HepG2 (cell line): ENCODE data around the gene WDHD1. TPM values are rescaled to one million over a fixed set of nuclear protein-coding genes. Genes with fewer than 3 reads are reported as not detected.
"Not testable (repeated sequence)": the region's sequence is repeated elsewhere in the genome, so short reads cannot be mapped to it uniquely, and the experiment has no call there.

Experiments
- ATAC-seq: fragments of 200-7000 bp; cut with Tn5 transposase; 3 replicates; pipeline ENCODE4 v1.9.1; 2020; ENCODE audit warnings: mild to moderate bottlenecking, moderate library complexity
- BruUV-seq: library from RNA; stranded (reverse); fragments of 400-500 nt; replicated peaks from 2 replicates; lab custom pipeline; 2021; lab: Mats Ljungman, UMichigan
- CTCF ChIA-PET: fragments of 300-600 bp; formaldehyde crosslinking; extraction: SDS; loops from one replicate; lab custom pipeline; 2021; ENCODE audit warnings: low total read pairs, inconsistent platforms, low intra/inter-chr PET ratio; lab: Yijun Ruan, JAX
- POLR2A ChIA-PET: fragments of 350-600 bp; sonication (Branson Sonifier 250); formaldehyde crosslinking; loops from one replicate; lab custom pipeline; 2020; ENCODE audit warnings: antibody characterized with exemption, inconsistent platforms; lab: Yijun Ruan, JAX
- DNase-seq: peaks from one replicate; pipeline ENCODE4 v3.0.0-alpha.2; 2015; ENCODE audit warnings: low spot score
- FAIRE-seq: peaks from 3 replicates; lab custom pipeline; 2011; peaks lifted over from hg19 to GRCh38; lab: Jason Lieb, UNC
- H2AFZ ChIP-seq: one replicate; pipeline ENCODE4 v1.6.1; 2011; ENCODE audit warnings: low read length, inconsistent platforms
- H3K27ac ChIP-seq: fragments of 300-600 bp; 3 replicates; pipeline ENCODE4 v1.8.0; 2011; ENCODE audit warnings: mixed run types, mild to moderate bottlenecking, mixed read lengths, low read length, inconsistent platforms; ENCODE audit not compliant: insufficient read depth; ENCODE audit errors: extremely low read length
- H3K27me3 ChIP-seq, 2 experiments: fragments of 200-600 bp in 1 of 2; 2 replicates in 1 of 2; 3 replicates in 1 of 2; pipeline versions ENCODE4 v1.6.0 to v1.8.0; 2011; ENCODE audit warnings: low read length in 2 of 2, mild to moderate bottlenecking in 2 of 2, moderate library complexity in 2 of 2, inconsistent platforms in 1 of 2; ENCODE audit not compliant: insufficient read depth in 2 of 2, control insufficient read depth in 1 of 2
- H3K36me3 ChIP-seq, 2 experiments: fragments of 200-600 bp in 1 of 2; replicated peaks in 1 of 2; 2 replicates in 1 of 2; 3 replicates in 1 of 2; pipeline versions ENCODE4 v1.5.1 to v1.8.0; 2011; ENCODE audit warnings: low read length in 2 of 2, inconsistent platforms in 1 of 2; ENCODE audit not compliant: insufficient read depth in 2 of 2, control insufficient read depth in 1 of 2
- H3K4me1 ChIP-seq: 2 replicates; pipeline ENCODE4 v1.5.1; 2012; ENCODE audit warnings: low read length, inconsistent platforms; ENCODE audit not compliant: insufficient read depth
- H3K4me2 ChIP-seq: 2 replicates; pipeline ENCODE4 v1.6.0; 2011; ENCODE audit warnings: low read depth, low read length, inconsistent platforms
- H3K4me3 ChIP-seq, 3 experiments: fragments of 200-600 bp in 1 of 3; sonication (generic), shearing (Covaris generic) in 1 of 3; replicated peaks in 1 of 3; 2 replicates each; pipeline ENCODE4 v1.5.1; 2011 to 2016; ENCODE audit warnings: low read length in 3 of 3, inconsistent platforms in 2 of 3, low read depth in 2 of 3, mild to moderate bottlenecking in 2 of 3, control low read depth in 1 of 3, mixed read lengths in 1 of 3; ENCODE audit not compliant: insufficient read depth in 1 of 3
- H3K79me2 ChIP-seq: one replicate; pipeline ENCODE4 v1.6.1; 2011; ENCODE audit warnings: low read length, inconsistent platforms; ENCODE audit not compliant: insufficient read depth
- H3K9ac ChIP-seq: 2 replicates; pipeline ENCODE4 v1.6.0; 2011; ENCODE audit warnings: mild to moderate bottlenecking, low read depth, low read length, inconsistent platforms; ENCODE audit not compliant: insufficient read depth
- H3K9me3 ChIP-seq: 2 replicates; pipeline ENCODE4 v1.5.1; 2012; ENCODE audit warnings: mild to moderate bottlenecking, low read length
- H4K20me1 ChIP-seq: 2 replicates; pipeline ENCODE4 v1.6.0; 2011; ENCODE audit warnings: inconsistent platforms, mild to moderate bottlenecking, low read length, moderate library complexity; ENCODE audit not compliant: insufficient read depth
- AKAP8 ChIP-seq: sonication (generic); formaldehyde crosslinking; IDR thresholded peaks from 2 replicates; pipeline ENCODE4 v1.5.1; 2020; ENCODE audit warnings: mild to moderate bottlenecking, missing genetic modification reagents
- CHCHD3 ChIP-seq: sonication (generic); formaldehyde crosslinking; IDR thresholded peaks from 2 replicates; pipeline ENCODE4 v1.8.0; 2022; ENCODE audit warnings: mild to moderate bottlenecking, missing genetic modification reagents, moderate library complexity
- FOSL2 ChIP-seq: sonication (generic); formaldehyde crosslinking; IDR thresholded peaks from 2 replicates; pipeline ENCODE4 v1.4.0; 2020; ENCODE audit warnings: missing genetic modification reagents
- MATR3 ChIP-seq: sonication (generic); formaldehyde crosslinking; IDR thresholded peaks from 2 replicates; pipeline ENCODE4 v1.4.0; 2020; ENCODE audit warnings: missing genetic modification reagents
- POLR2G ChIP-seq: fragments of 200-400 bp; formaldehyde crosslinking; IDR thresholded peaks from 2 replicates; pipeline ENCODE4 v1.6.1; 2018; ENCODE audit warnings: mild to moderate bottlenecking, low read depth, low read length, moderate library complexity
- ZNF264 ChIP-seq: sonication (generic); formaldehyde crosslinking; IDR thresholded peaks from 2 replicates; pipeline ENCODE4 v1.4.0; 2020; ENCODE audit warnings: missing genetic modification reagents
- ZNF530 ChIP-seq: sonication (generic); formaldehyde crosslinking; IDR thresholded peaks from 2 replicates; pipeline ENCODE4 v1.5.0; 2020; ENCODE audit warnings: low read depth, mild to moderate bottlenecking, missing genetic modification reagents
- ZNF552 ChIP-seq: sonication (generic); formaldehyde crosslinking; IDR thresholded peaks from 2 replicates; pipeline ENCODE4 v1.9.0; 2022; ENCODE audit warnings: missing genetic modification reagents, mild to moderate bottlenecking, borderline replicate concordance
- in situ Hi-C: cut with HindIII; loops from 2 replicates; pipeline ENCODE4 v1.10.0; 2017; ENCODE audit warnings: low pct_unique_long_range_greater_than_20kb; ENCODE audit not compliant: extremely low pct_ligation_motif_present
- intact Hi-C: fragments of 100-400 bp; cut with micrococcal nuclease; formaldehyde crosslinking; loops from one replicate; pipeline ENCODE4 v1.10.0; 2022; ENCODE audit not compliant: unreplicated experiment
- polyA plus RNA-seq, 8 experiments: library from polyadenylated mRNA; depleted of rRNA in 3 of 8; stranded (reverse) in 7 of 8; unstranded in 1 of 8; fragments of >200 nt; fragmentation: Illumina TruSeq in 4 of 8; extraction: Trizol in 4 of 8; gene quantifications; 2 replicates each; pipeline versions ENCODE4 v1.2.1 to v1.2.3, GENCODE V29; 2011 to 2016; ENCODE audit warnings: low read depth in 4 of 8, missing spikeins in 1 of 8, mixed read lengths in 1 of 8; ENCODE audit not compliant: insufficient read depth in 1 of 8
- total RNA-seq, 5 experiments: library from RNA; depleted of rRNA; stranded (reverse); fragments of >200 nt; fragmentation: Illumina TruSeq; extraction: Trizol; gene quantifications; 2 replicates each; pipeline ENCODE4 v1.2.3, GENCODE V29; 2016; ENCODE audit warnings: low read depth in 1 of 5
- TF ChIP-seq, protein P1 (sequence below): IDR thresholded peaks from 2 replicates; pipeline ENCODE4 v1.6.1; 2012; ENCODE audit warnings: low read depth, low read length, improper control_type of control experiment

The WDHD1 gene
- total and polyA plus RNA-seq, 2 of the 13 experiments (the other 11 are each of a cell fraction or from before 2014, with no cell fraction given), result 5.5 to 27.5 TPM

DNA sequence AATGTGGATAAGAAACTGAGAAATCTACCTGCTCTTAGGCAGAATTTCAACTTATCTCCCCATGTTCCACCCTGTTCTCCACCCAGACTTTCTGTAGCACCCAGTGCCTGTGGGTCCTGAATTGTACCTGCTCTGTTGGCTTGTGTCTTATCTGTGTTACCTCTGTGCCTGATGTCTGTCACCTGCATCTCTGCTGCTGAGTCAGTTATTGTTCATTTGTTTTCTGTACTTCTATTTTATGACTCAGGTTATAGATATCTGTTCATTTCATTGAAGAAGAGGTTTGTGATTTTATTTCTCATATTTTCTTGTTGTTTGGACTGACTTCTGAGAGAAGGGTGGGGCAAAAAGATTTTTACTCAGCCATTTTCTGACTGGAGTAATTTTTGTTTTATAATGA lies 11.8 kb upstream of the WDHD1 start (continued):
- TF ChIP-seq CHCHD3 (CRISPR knock-in tag) (no peak), ZNF530 (CRISPR knock-in tag) (no peak), FOSL2 (no peak), ZNF552 (no peak), POLR2G (no peak), MATR3 (CRISPR knock-in tag) (no peak), AKAP8 (CRISPR knock-in tag) (no peak), ZNF264 (CRISPR knock-in tag) (no peak)
- TF ChIP-seq, protein P1, sequence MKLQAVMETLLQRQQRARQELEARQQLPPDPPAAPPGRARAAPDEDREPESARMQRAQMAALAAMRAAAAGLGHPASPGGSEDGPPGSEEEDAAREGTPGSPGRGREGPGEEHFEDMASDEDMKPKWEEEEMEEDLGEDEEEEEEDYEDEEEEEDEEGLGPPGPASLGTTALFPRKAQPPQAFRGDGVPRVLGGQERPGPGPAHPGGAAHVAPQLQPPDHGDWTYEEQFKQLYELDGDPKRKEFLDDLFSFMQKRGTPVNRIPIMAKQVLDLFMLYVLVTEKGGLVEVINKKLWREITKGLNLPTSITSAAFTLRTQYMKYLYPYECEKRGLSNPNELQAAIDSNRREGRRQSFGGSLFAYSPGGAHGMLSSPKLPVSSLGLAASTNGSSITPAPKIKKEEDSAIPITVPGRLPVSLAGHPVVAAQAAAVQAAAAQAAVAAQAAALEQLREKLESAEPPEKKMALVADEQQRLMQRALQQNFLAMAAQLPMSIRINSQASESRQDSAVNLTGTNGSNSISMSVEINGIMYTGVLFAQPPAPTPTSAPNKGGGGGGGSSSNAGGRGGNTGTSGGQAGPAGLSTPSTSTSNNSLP, result no peak
- TF ChIP-seq, all 625 proteins: peak for 0

DNA sequence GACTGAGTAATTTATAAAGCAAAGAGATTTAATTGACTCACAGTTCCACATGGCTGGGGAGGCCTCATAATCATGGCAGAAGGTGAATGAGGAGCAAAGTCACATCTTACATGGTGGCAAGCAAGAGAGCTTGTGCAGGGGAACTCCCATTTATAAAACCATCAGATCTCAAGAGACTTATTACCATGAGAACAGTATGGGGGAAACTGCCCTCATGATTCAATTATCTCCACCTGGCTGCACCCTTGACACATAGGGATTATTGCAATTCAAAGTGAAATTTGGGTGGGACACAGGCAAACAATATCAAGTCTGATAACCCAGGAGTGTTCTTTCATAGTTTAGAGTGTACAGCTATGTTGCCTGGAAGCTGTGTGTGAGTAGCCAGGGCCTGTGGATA lies 11.1 kb upstream of the WDHD1 start:
- POLR2A ChIA-PET, result interaction anchor here (1.3 kb wide), 1 partner anchor 11 kb away, joined by 3 read pairs; the partner anchor contains the start of genes SOCS4 and WDHD1
- CTCF ChIA-PET, H3K9ac ChIP-seq, DNase-seq, FAIRE-seq, H3K4me3 ChIP-seq, intact Hi-C loops, BruUV-seq, H3K27me3 ChIP-seq, H3K4me1 ChIP-seq, in situ Hi-C loops, H2AFZ ChIP-seq, H3K4me2 ChIP-seq, H3K9me3 ChIP-seq, H3K27ac ChIP-seq, H3K79me2 ChIP-seq, H4K20me1 ChIP-seq, ATAC-seq: not testable (repeated sequence)
- H3K36me3 ChIP-seq, result peaks cover 1 to 14% of the 10 kb centered on the region in 2 experiments; a peak in 4 of 5 replicates
